Endothelial cell (in vitro differentiated cells): ENCODE data around the gene TFCP2L1. TPM values are rescaled to one million over a fixed set of nuclear protein-coding genes. Genes with fewer than 3 reads are reported as not detected.
"Not testable (repeated sequence)": the region's sequence is repeated elsewhere in the genome, so short reads cannot be mapped to it uniquely, and the experiment has no call there.

Experiments used
- DNase-seq: peaks from one replicate; pipeline ENCODE4 v3.0.0; 2021; ENCODE audit warnings: low spot score
- H3K27ac Mint-ChIP-seq: one replicate; pipeline ENCODE4 v1.8.0; 2021; ENCODE audit warnings: mixed read lengths, inconsistent platforms; ENCODE audit not compliant: unreplicated experiment
- H3K27me3 Mint-ChIP-seq: one replicate; pipeline ENCODE4 v1.8.0; 2021; ENCODE audit warnings: mild to moderate bottlenecking, moderate library complexity, mixed read lengths, inconsistent platforms; ENCODE audit not compliant: unreplicated experiment
- H3K36me3 Mint-ChIP-seq: one replicate; pipeline ENCODE4 v1.8.0; 2021; ENCODE audit warnings: mild to moderate bottlenecking, low read depth, mixed read lengths, inconsistent platforms; ENCODE audit not compliant: unreplicated experiment
- H3K4me1 Mint-ChIP-seq: one replicate; pipeline ENCODE4 v1.8.0; 2021; ENCODE audit warnings: mild to moderate bottlenecking, mixed read lengths, inconsistent platforms; ENCODE audit not compliant: unreplicated experiment
- H3K4me3 Mint-ChIP-seq: one replicate; pipeline ENCODE4 v1.8.0; 2021; ENCODE audit warnings: mild to moderate bottlenecking, mixed read lengths, inconsistent platforms; ENCODE audit not compliant: unreplicated experiment
- H3K9me3 Mint-ChIP-seq: one replicate; pipeline ENCODE4 v1.8.0; 2021; ENCODE audit warnings: mixed read lengths, inconsistent platforms; ENCODE audit not compliant: unreplicated experiment
- CTCF ChIP-seq: fragments of 200-600 bp; sonication (generic); IDR thresholded peaks from one replicate; pipeline ENCODE4 v1.5.0; 2021; ENCODE audit warnings: antibody characterized with exemption; ENCODE audit not compliant: unreplicated experiment
- long read RNA-seq: library from polyadenylated mRNA; unstranded; transcript quantifications from one replicate; pipeline ENCODE4 v2.0.0, GENCODE V29; 2020; ENCODE audit not compliant: unreplicated experiment
- total RNA-seq: library from RNA; stranded (reverse); fragmentation: NEBNext Ultra II Directional; extraction: Animal tissue kit (Norgen Biotek cat#: 25700); gene quantifications from one replicate; pipeline ENCODE4 v1.2.1, GENCODE V29; 2021; ENCODE audit not compliant: unreplicated experiment

Gene TFCP2L1
- total RNA-seq, result 1.7 TPM
- long read RNA-seq, result 0 reads

- no peak for TF ChIP-seq CTCF
- peaks cover 17% of the 10 kb centered on the region for H3K4me1 Mint-ChIP-seq
- peak within 1 kb of the TSS; percentile 83 for H3K4me3 Mint-ChIP-seq
- H3K27me3 Mint-ChIP-seq, result peaks cover 19% of the 10 kb centered on the region
- H3K9me3 Mint-ChIP-seq, result no peaks in the 10 kb centered on the region
- H3K27ac Mint-ChIP-seq, result no peak within 1 kb of the TSS
- peak; percentile 35 for DNase-seq
- no peaks in the 10 kb centered on the region for H3K36me3 Mint-ChIP-seq
Measured at GRCh38 chr2:121284463-121285449, at the start of gene TFCP2L1. Gene TFCP2L1 (minus strand): TSS chr2:121285202. CDS start chr2:121285109, 93 bp downstream.

- H3K36me3 Mint-ChIP-seq, result peaks cover 6% of the 10 kb centered on the region
- H3K27ac Mint-ChIP-seq, result no peak overlapping the region
- no peaks in the 10 kb centered on the region for H3K9me3 Mint-ChIP-seq
- H3K4me1 Mint-ChIP-seq, result no peaks in the 10 kb centered on the region
- no peak for TF ChIP-seq CTCF
- DNase-seq, result no peak
- peaks cover 12% of the 10 kb centered on the region for H3K27me3 Mint-ChIP-seq
- no peak overlapping the region for H3K4me3 Mint-ChIP-seq
Measured at GRCh38 chr2:121333834-121334558, 49.0 kb upstream of the TFCP2L1 start.

GRCh38 chr2:121333231-121333630 lies 48.2 kb upstream of the TFCP2L1 start:
- DNase-seq, result no peak
- no peaks in the 10 kb centered on the region for H3K4me1 Mint-ChIP-seq
- no peak overlapping the region for H3K4me3 Mint-ChIP-seq
- no peaks in the 10 kb centered on the region for H3K9me3 Mint-ChIP-seq
- TF ChIP-seq CTCF, result no peak
- H3K27ac Mint-ChIP-seq, result no peak overlapping the region
- peaks cover 9% of the 10 kb centered on the region for H3K27me3 Mint-ChIP-seq
- H3K36me3 Mint-ChIP-seq, result no peaks in the 10 kb centered on the region

GRCh38 chr2:121331324-121331723 lies 46.3 kb upstream of the TFCP2L1 start:
- not testable (repeated sequence) for H3K9me3 Mint-ChIP-seq, H3K4me3 Mint-ChIP-seq, H3K36me3 Mint-ChIP-seq, H3K27me3 Mint-ChIP-seq, H3K27ac Mint-ChIP-seq, H3K4me1 Mint-ChIP-seq, DNase-seq

- Mint-ChIP-seq H3K9me3 (no peaks in the 10 kb centered on the region), H3K4me1 (no peaks in the 10 kb centered on the region), H3K36me3 (no peaks in the 10 kb centered on the region), H3K27me3 (peaks cover 5% of the 10 kb centered on the region), H3K27ac (no peak overlapping the region), H3K4me3 (no peak overlapping the region)
- TF ChIP-seq CTCF, result no peak
- no peak for DNase-seq
Measured at GRCh38 chr2:121330921-121331320, 45.9 kb upstream of the TFCP2L1 start.
